H1 (cell line): ENCODE data around the gene SLC22A14. TPM values are rescaled to one million over a fixed set of nuclear protein-coding genes. Genes with fewer than 3 reads are reported as not detected.
A peak's percentile ranks its signal among the peaks of the same experiment; 100 is the strongest.

Experiments
- CTCF ChIA-PET: fragments of 300-600 bp; sonication (Branson Sonifier 250); formaldehyde crosslinking; loops from one replicate; lab custom pipeline; 2021; ENCODE audit not compliant: partially characterized antibody; lab: Charles Lee
- POLR2A ChIA-PET: fragments of 300-600 bp; sonication (Branson Sonifier 250); formaldehyde crosslinking; loops from one replicate; lab custom pipeline; 2021; ENCODE audit warnings: inconsistent platforms; ENCODE audit not compliant: partially characterized antibody; lab: Charles Lee
- DNase-seq, 2 experiments: peaks; one replicate each; pipeline versions ENCODE4 v3.0.0 to v3.0.0-alpha.2; 2010 to 2022; ENCODE audit warnings: low spot score in 2 of 2, low read depth in 1 of 2, mixed read lengths in 1 of 2
- FAIRE-seq: peaks from 2 replicates; lab custom pipeline; 2011; peaks lifted over from hg19 to GRCh38; lab: Jason Lieb, UNC
- H2AFZ ChIP-seq: 2 replicates; pipeline ENCODE4 v1.8.1; 2012; ENCODE audit warnings: low read length, inconsistent platforms
- H2AK5ac ChIP-seq: 2 replicates; pipeline ENCODE4 v1.6.1; 2013; ENCODE audit warnings: low read depth, low read length
- H2BK120ac ChIP-seq: replicated peaks from 2 replicates; pipeline ENCODE3; 2013; ENCODE audit warnings: low read depth, low read length, inconsistent platforms
- H2BK12ac ChIP-seq: 2 replicates; pipeline ENCODE4 v1.6.1; 2013; ENCODE audit warnings: low read depth, low read length
- H2BK15ac ChIP-seq: 2 replicates; pipeline ENCODE4 v1.6.1; 2013; ENCODE audit warnings: low read length
- H2BK20ac ChIP-seq: 2 replicates; pipeline ENCODE4 v1.6.1; 2013; ENCODE audit warnings: low read length
- H2BK5ac ChIP-seq: 2 replicates; pipeline ENCODE4 v1.6.1; 2013; ENCODE audit warnings: low read depth, low read length
- H3K14ac ChIP-seq: 2 replicates; pipeline ENCODE4 v1.6.1; 2013; ENCODE audit warnings: inconsistent platforms; ENCODE audit not compliant: insufficient read length
- H3K18ac ChIP-seq: 2 replicates; pipeline ENCODE4 v1.6.1; 2013; ENCODE audit warnings: low read length; ENCODE audit errors: extremely low read depth
- H3K23ac ChIP-seq: 2 replicates; pipeline ENCODE4 v1.6.1; 2013; ENCODE audit warnings: inconsistent platforms; ENCODE audit not compliant: insufficient read length
- H3K23me2 ChIP-seq: 2 replicates; pipeline ENCODE4 v1.6.1; 2013; ENCODE audit warnings: low read depth, low read length
- H3K27ac ChIP-seq: 2 replicates; pipeline ENCODE4 v1.6.1; 2011; ENCODE audit warnings: low read depth, low read length, inconsistent platforms
- H3K27me3 ChIP-seq, 4 experiments: replicated peaks in 1 of 4; 1 replicate in 1 of 4; 2 replicates in 3 of 4; pipeline versions ENCODE4 v1.6.1 to v1.8.1; 2011 to 2013; ENCODE audit warnings: low read length in 3 of 4, mild to moderate bottlenecking in 3 of 4, inconsistent platforms in 2 of 4, mixed read lengths in 2 of 4, moderate library complexity in 1 of 4; ENCODE audit not compliant: control insufficient read depth in 3 of 4, insufficient read depth in 3 of 4; ENCODE audit errors: extremely low read depth in 1 of 4
- H3K36me3 ChIP-seq, 4 experiments: 2 replicates each; pipeline versions ENCODE4 v1.6.1 to v1.8.1; 2011 to 2013; ENCODE audit warnings: mild to moderate bottlenecking in 4 of 4, low read length in 3 of 4, moderate library complexity in 2 of 4, control low read depth in 1 of 4, inconsistent platforms in 1 of 4; ENCODE audit not compliant: insufficient read depth in 4 of 4, control insufficient read depth in 2 of 4
- H3K4ac ChIP-seq: replicated peaks from 2 replicates; pipeline ENCODE3; 2013; ENCODE audit warnings: low read length, low read depth, mixed read lengths, inconsistent platforms; ENCODE audit not compliant: insufficient read length
- H3K4me1 ChIP-seq, 4 experiments: replicated peaks in 1 of 4; 1 replicate in 1 of 4; 2 replicates in 3 of 4; pipeline versions ENCODE4 v1.6.1 to v1.8.1; 2011 to 2013; ENCODE audit warnings: low read length in 3 of 4, inconsistent platforms in 2 of 4, mixed read lengths in 1 of 4; ENCODE audit not compliant: insufficient read depth in 4 of 4, control insufficient read depth in 3 of 4
- H3K4me2 ChIP-seq, 2 experiments: 2 replicates each; pipeline versions ENCODE4 v1.6.1 to v1.8.1; 2011 to 2013; ENCODE audit warnings: low read depth in 2 of 2, low read length in 2 of 2, control low read depth in 1 of 2, inconsistent platforms in 1 of 2, mild to moderate bottlenecking in 1 of 2; ENCODE audit not compliant: insufficient read depth in 1 of 2
- H3K4me3 ChIP-seq, 4 experiments: fragments of 200-600, 300-600 bp in 1 of 4; sonication (generic), shearing (Covaris generic), sonication (Bioruptor Twin) in 1 of 4; 2 replicates each; pipeline versions ENCODE4 v1.5.1 to v1.8.1; 2011 to 2016; ENCODE audit warnings: low read length in 4 of 4, low read depth in 3 of 4, control low read depth in 2 of 4, inconsistent platforms in 2 of 4, mild to moderate bottlenecking in 2 of 4, mixed read lengths in 1 of 4, moderate library complexity in 1 of 4; ENCODE audit not compliant: insufficient read depth in 2 of 4; ENCODE audit errors: extremely low read depth in 1 of 4
- H3K56ac ChIP-seq: replicated peaks from 2 replicates; pipeline ENCODE3; 2013; ENCODE audit warnings: low read depth, mild to moderate bottlenecking, mixed read lengths, low read length, inconsistent platforms; ENCODE audit not compliant: insufficient read length
- H3K79me1 ChIP-seq: 2 replicates; pipeline ENCODE4 v1.6.1; 2013; ENCODE audit warnings: low read depth, low read length, control low read depth
- H3K79me2 ChIP-seq, 2 experiments: 2 replicates each; pipeline versions ENCODE4 v1.6.1 to v1.8.1; 2012 to 2013; ENCODE audit warnings: low read length in 2 of 2, mild to moderate bottlenecking in 2 of 2, inconsistent platforms in 1 of 2; ENCODE audit not compliant: insufficient read depth in 2 of 2, control insufficient read depth in 1 of 2
- H3K9ac ChIP-seq, 4 experiments: replicated peaks in 1 of 4; 1 replicate in 1 of 4; 2 replicates in 3 of 4; pipeline versions ENCODE4 v1.6.1 to v1.8.1; 2011 to 2013; ENCODE audit warnings: low read depth in 3 of 4, low read length in 3 of 4, control low read depth in 2 of 4, mild to moderate bottlenecking in 2 of 4, moderate library complexity in 2 of 4, inconsistent platforms in 1 of 4; ENCODE audit errors: extremely low read depth in 1 of 4
- H3K9me3 ChIP-seq, 2 experiments: 2 replicates each; pipeline versions ENCODE4 v1.6.1 to v1.8.1; 2012 to 2013; ENCODE audit warnings: mild to moderate bottlenecking in 2 of 2, moderate library complexity in 2 of 2, control low read depth in 1 of 2, inconsistent platforms in 1 of 2, low read depth in 1 of 2, low read length in 1 of 2, mixed read lengths in 1 of 2; ENCODE audit not compliant: insufficient read depth in 2 of 2
- H4K20me1 ChIP-seq, 2 experiments: replicated peaks in 1 of 2; 2 replicates each; pipeline versions ENCODE3 to v1.8.1; 2011 to 2013; ENCODE audit warnings: inconsistent platforms in 2 of 2, low read length in 2 of 2, mild to moderate bottlenecking in 1 of 2; ENCODE audit not compliant: insufficient read depth in 2 of 2, control insufficient read depth in 1 of 2
- H4K5ac ChIP-seq: 2 replicates; pipeline ENCODE4 v1.6.1; 2013; ENCODE audit warnings: low read length, low read depth, mixed read lengths, inconsistent platforms; ENCODE audit not compliant: insufficient read length
- H4K8ac ChIP-seq: 2 replicates; pipeline ENCODE4 v1.8.0; 2013; ENCODE audit warnings: mild to moderate bottlenecking, moderate library complexity, low read length, inconsistent platforms; ENCODE audit not compliant: insufficient read depth; ENCODE audit errors: extremely low read depth
- H4K91ac ChIP-seq: replicated peaks from 2 replicates; pipeline ENCODE3; 2013; ENCODE audit warnings: low read length, mixed read lengths, inconsistent platforms; ENCODE audit not compliant: insufficient read length
- CREB1 ChIP-seq: IDR thresholded peaks from 2 replicates; pipeline ENCODE4 v1.6.1; 2012; ENCODE audit warnings: inconsistent platforms
- GTF2F1 ChIP-seq: IDR thresholded peaks from 2 replicates; pipeline ENCODE4 v1.6.1; 2012; ENCODE audit warnings: low read depth, low read length, improper control_type of control experiment, borderline replicate concordance
- JUN ChIP-seq: IDR thresholded peaks from 2 replicates; pipeline ENCODE4 v1.6.1; 2011; ENCODE audit warnings: low read depth, mild to moderate bottlenecking, improper control_type of control experiment, low read length
- KDM5A ChIP-seq: fragments of 200-600 bp; IDR thresholded peaks from 2 replicates; pipeline ENCODE4 v1.7.1; 2012; ENCODE audit warnings: mild to moderate bottlenecking, low read length, inconsistent platforms, mixed read lengths
- POLR2A ChIP-seq, 2 experiments: IDR thresholded peaks; 1 replicate in 1 of 2; 2 replicates in 1 of 2; pipeline ENCODE4 v1.6.1; 2011; ENCODE audit warnings: low read depth in 2 of 2, low read length in 2 of 2, mild to moderate bottlenecking in 2 of 2; ENCODE audit errors: control extremely low read depth in 1 of 2
- RBBP5 ChIP-seq: IDR thresholded peaks from 2 replicates; pipeline ENCODE4 v1.7.1; 2012; ENCODE audit warnings: low read depth, mild to moderate bottlenecking, inconsistent platforms, low read length, moderate library complexity, borderline replicate concordance
- RFX5 ChIP-seq: IDR thresholded peaks from 2 replicates; pipeline ENCODE4 v1.6.1; 2011; ENCODE audit warnings: low read depth, low read length, improper control_type of control experiment, borderline replicate concordance
- SP1 ChIP-seq: IDR thresholded peaks from 2 replicates; pipeline ENCODE4 v1.6.1; 2011; ENCODE audit warnings: low read depth, low read length
- TAF1 ChIP-seq: IDR thresholded peaks from 2 replicates; pipeline ENCODE4 v1.6.1; 2011; ENCODE audit warnings: mild to moderate bottlenecking, low read depth, low read length
- WGBS, 2 experiments: shearing (Covaris generic) in 1 of 2; methylation state at CpG; one replicate each; pipeline versions ENCODE4 v1.1.6 to v1.1.7; 2013 to 2015; ENCODE audit warnings: low lambda C conversion rate in 2 of 2, mixed read lengths in 2 of 2, inconsistent platforms in 1 of 2, low coverage in 1 of 2, missing lambda C conversion rate in 1 of 2; ENCODE audit not compliant: insufficient replicate concordance in 2 of 2, insufficient coverage in 1 of 2, insufficient read length in 1 of 2; ENCODE audit errors: extremely low coverage in 1 of 2, missing lambda C conversion rate in 1 of 2; 5-methylcytosine and 5-hydroxymethylcytosine counted together
- polyA plus RNA-seq, 7 experiments: library from polyadenylated mRNA; depleted of rRNA in 3 of 7; stranded (reverse) in 5 of 7; unstranded in 2 of 7; fragments of >200 nt in 5 of 7; fragments of 200-250 nt in 2 of 7; gene quantifications; 1 replicate in 5 of 7; 2 replicates in 1 of 7; 4 replicates in 1 of 7; pipeline versions ENCODE4 v1.2.1 to v1.2.3, GENCODE V29; 2011 to 2013; ENCODE audit warnings: missing spikeins in 2 of 7, mixed read lengths in 2 of 7
- total RNA-seq: library from RNA; stranded (reverse); fragmentation: NEBNext Ultra II Directional; extraction: Animal tissue kit (Norgen Biotek cat#: 25700); gene quantifications from 2 replicates; pipeline ENCODE4 v1.2.1, GENCODE V29; 2021
- TF ChIP-seq, protein P1 (sequence below): IDR thresholded peaks from 2 replicates; pipeline ENCODE4 v1.6.1; 2012; ENCODE audit warnings: inconsistent platforms
- TF ChIP-seq, protein P2 (sequence below), 3 experiments: IDR thresholded peaks; 1 replicate in 2 of 3; 2 replicates in 1 of 3; pipeline versions ENCODE4 v1.5.1 to v1.6.1; 2011; ENCODE audit warnings: low read length in 3 of 3, mild to moderate bottlenecking in 3 of 3, inconsistent platforms in 2 of 3, low read depth in 1 of 3, moderate library complexity in 1 of 3; ENCODE audit not compliant: insufficient read depth in 1 of 3; ENCODE audit errors: control extremely low read depth in 1 of 3

Gene SLC22A14
- total and polyA plus RNA-seq, 2 of the 8 experiments (the other 6 are each of a cell fraction or from before 2014, with no cell fraction given), result 0.03 TPM; not detected in 1

GRCh38 chr3:38317192-38317759 is 35.2 kb downstream of the SLC22A14 start:
- Histone ChIP-seq H2BK5ac (no peak overlapping the region), H3K9me3 (no peaks in the 10 kb centered on the region), H4K8ac (no peak overlapping the region), H2BK20ac (no peak overlapping the region), H3K18ac (no peak overlapping the region), H4K20me1 (no peaks in the 10 kb centered on the region), H3K4me3 (no peak overlapping the region), H3K9ac (no peak overlapping the region), H4K5ac (no peak overlapping the region), H4K91ac (no peak overlapping the region), H3K36me3 (no peaks in the 10 kb centered on the region), H3K4me2 (no peak overlapping the region), H3K14ac (no peak overlapping the region), H2AK5ac (no peak overlapping the region), H2AFZ (no peak overlapping the region), H3K4ac (no peak overlapping the region), H2BK15ac (no peak overlapping the region), H3K4me1 (peaks cover 0 to 4% (median 0%) of the 10 kb centered on the region in 4 experiments; a peak in 2 of 7 replicates), H3K23ac (no peak overlapping the region), H2BK12ac (no peak overlapping the region), H3K79me2 (no peaks in the 10 kb centered on the region), H3K79me1 (no peaks in the 10 kb centered on the region), H2BK120ac (no peak overlapping the region), H3K27me3 (no peaks in the 10 kb centered on the region), H3K23me2 (no peaks in the 10 kb centered on the region), H3K56ac (no peak overlapping the region), H3K27ac (no peak overlapping the region)
- FAIRE-seq (no peak), DNase-seq (peak in 1 of 2 experiments; percentile 22)
- no peak for TF ChIP-seq GTF2F1
- TF ChIP-seq, protein P1, sequence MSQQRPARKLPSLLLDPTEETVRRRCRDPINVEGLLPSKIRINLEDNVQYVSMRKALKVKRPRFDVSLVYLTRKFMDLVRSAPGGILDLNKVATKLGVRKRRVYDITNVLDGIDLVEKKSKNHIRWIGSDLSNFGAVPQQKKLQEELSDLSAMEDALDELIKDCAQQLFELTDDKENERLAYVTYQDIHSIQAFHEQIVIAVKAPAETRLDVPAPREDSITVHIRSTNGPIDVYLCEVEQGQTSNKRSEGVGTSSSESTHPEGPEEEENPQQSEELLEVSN, result no peak
- no peak for TF ChIP-seq TAF1
- TF ChIP-seq, protein P2, sequence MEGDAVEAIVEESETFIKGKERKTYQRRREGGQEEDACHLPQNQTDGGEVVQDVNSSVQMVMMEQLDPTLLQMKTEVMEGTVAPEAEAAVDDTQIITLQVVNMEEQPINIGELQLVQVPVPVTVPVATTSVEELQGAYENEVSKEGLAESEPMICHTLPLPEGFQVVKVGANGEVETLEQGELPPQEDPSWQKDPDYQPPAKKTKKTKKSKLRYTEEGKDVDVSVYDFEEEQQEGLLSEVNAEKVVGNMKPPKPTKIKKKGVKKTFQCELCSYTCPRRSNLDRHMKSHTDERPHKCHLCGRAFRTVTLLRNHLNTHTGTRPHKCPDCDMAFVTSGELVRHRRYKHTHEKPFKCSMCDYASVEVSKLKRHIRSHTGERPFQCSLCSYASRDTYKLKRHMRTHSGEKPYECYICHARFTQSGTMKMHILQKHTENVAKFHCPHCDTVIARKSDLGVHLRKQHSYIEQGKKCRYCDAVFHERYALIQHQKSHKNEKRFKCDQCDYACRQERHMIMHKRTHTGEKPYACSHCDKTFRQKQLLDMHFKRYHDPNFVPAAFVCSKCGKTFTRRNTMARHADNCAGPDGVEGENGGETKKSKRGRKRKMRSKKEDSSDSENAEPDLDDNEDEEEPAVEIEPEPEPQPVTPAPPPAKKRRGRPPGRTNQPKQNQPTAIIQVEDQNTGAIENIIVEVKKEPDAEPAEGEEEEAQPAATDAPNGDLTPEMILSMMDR (IDR thresholded peaks at IDR 0.05; ENCODE audit: control extremely low read depth in 1 of 3, insufficient read depth in 1 of 3, low read depth in 1 of 3, low read length in 3 of 3), result no peak
- no peak for TF ChIP-seq CREB1
- no peak for TF ChIP-seq RBBP5
- no peak for TF ChIP-seq SP1
- TF ChIP-seq RFX5, result no peak
- TF ChIP-seq POLR2A (IDR thresholded peaks at IDR 0.05; ENCODE audit: control extremely low read depth in 1 of 2, low read depth in 2 of 2, low read length in 2 of 2), result no peak
- no peak for TF ChIP-seq KDM5A
- TF ChIP-seq JUN, result no peak
- WGBS, 2 experiments, result 95% methylated on average over 7 of the region's 7 CpGs; no CpG with 5 or more reads in 1 of the 2 experiments
- POLR2A ChIA-PET, result no interaction called here
- CTCF ChIA-PET, result interaction anchor here (1.7 kb wide), 1 partner anchor 9 kb away, joined by 4 read pairs; no protein-coding TSS in a partner anchor
